Measurements from ENCODE around the gene RABGEF1.

- TF ChIP-seq TAF1 (IDR thresholded peaks at IDR 0.05; ENCODE audit: low read depth, low read length) (no peak), POLR2AphosphoS5 (IDR thresholded peaks at IDR 0.05; ENCODE audit: low read depth, low read length) (no peak)
Observed at GRCh38 chr7:66859794-66860645, 119.5 kb downstream of the RABGEF1 start.

All from GM12891 (cell line).